Right lung (tissue), 5 donors: ENCODE data around the gene TMED10. TPM values are rescaled to one million over a fixed set of nuclear protein-coding genes. Genes with fewer than 3 reads are reported as not detected.
"Not testable (repeated sequence)": the region's sequence is repeated elsewhere in the genome, so short reads cannot be mapped to it uniquely, and the experiment has no call there.

ENCODE experiments used
- DNase-seq, 2 donors: peaks; one replicate each; pipeline ENCODE4 v3.0.0-alpha.2; 2013
- polyA plus RNA-seq, 5 donors: library from polyadenylated mRNA; unstranded; fragments of 120-200 nt; gene quantifications; one replicate each; pipeline versions ENCODE4 v1.2.1 to v1.2.3, GENCODE V29; 2013; ENCODE audit warnings: inconsistent platforms in 1 of 5, low replicate concordance in 1 of 5; ENCODE audit not compliant: insufficient read length in 5 of 5, insufficient read depth in 1 of 5

Gene TMED10
- polyA plus RNA-seq, 5 donors = 165 to 215 (median 199) TPM

DNA sequence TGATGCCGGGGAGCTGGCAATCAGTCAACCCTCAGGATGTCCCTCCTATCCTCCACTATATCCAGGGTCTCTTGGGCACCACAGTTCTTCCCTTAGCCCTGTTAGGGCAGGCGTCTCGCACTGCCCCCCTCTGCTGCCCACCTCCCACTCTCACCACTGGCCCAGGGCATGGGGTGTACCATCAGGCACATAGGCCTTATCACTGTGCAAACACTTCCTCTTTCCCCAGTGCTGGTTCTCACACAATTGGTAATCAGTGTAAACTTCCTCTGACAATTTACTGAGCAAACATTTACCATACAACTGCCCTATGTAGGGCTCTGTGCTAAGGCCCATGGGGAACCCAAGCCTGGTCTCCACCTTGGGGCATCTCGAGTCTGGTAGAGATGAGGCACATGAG lies 20.1 kb upstream of the TMED10 start:
- no peak for DNase-seq

DNA sequence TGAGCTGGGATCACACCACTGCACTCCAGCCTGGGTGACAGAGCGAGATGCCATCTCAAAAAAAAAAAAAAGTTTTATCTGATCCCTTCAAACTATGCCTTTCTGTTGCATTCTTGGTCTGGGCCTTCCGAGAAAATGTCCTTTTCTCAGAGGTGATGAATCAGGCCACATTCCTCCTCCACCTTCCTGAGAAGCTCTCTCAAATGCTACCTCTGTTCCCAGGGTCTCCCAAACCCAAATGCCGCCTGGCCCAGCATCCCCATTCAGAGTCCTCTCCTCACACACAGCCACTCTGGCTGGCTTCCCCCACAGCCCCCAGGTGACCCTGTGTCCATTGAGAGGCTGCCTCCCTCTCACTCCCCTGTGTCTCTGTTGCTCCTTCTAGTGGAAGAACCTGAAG lies 19.7 kb upstream of the TMED10 start:
- DNase-seq = no peak

GRCh38 chr14:75191100-75191499 lies 14.7 kb upstream of the TMED10 start:
- DNase-seq = no peak

DNA sequence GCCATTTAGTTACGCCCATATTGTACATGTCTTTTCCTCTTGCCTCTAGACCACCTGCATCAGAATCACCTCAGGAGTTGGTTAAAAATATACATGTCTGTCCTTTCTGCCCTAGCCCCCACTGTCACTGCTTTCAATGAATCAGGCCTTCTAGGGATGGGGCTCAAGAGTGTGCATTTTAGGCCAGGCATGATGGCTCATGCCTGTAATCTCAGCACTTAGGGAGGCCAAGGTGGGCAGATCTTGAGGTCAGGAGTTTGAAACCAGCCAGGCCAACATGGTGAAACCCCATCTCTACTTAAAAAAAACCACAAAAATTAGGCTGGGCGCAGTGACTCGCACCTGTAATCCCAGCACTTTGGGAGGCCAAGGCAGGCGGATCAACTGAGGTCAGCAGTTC lies 13.6 kb upstream of the TMED10 start:
- no peak for DNase-seq

GRCh38 chr14:75188520-75189268 lies 12.3 kb upstream of the TMED10 start:
- no peak for DNase-seq

DNA sequence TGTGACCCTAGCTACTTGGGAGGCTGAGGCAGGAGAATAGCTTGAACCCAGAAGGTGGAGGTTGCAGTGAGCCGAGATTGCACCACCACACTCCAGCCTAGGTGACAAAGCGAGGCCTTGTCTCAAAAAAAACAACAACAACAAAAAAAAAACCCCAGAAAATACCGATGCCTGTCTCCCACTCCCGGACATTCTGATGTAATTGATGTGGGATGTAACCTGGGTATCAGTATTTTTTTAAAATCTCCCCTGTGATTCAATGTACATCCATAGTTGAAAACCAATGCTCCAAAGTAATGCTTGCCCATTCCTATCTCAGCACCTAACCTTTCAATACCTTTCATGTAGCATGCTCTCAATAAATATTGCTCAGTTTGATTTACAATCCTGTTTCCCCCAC lies 11.7 kb upstream of the TMED10 start:
- DNase-seq = no peak

- DNase-seq = no peak
Measured at GRCh38 chr14:75186953-75187352, 10.5 kb upstream of the TMED10 start.

- no peak for DNase-seq
Measured at GRCh38 chr14:75185251-75186040, 9.0 kb upstream of the TMED10 start.

DNA sequence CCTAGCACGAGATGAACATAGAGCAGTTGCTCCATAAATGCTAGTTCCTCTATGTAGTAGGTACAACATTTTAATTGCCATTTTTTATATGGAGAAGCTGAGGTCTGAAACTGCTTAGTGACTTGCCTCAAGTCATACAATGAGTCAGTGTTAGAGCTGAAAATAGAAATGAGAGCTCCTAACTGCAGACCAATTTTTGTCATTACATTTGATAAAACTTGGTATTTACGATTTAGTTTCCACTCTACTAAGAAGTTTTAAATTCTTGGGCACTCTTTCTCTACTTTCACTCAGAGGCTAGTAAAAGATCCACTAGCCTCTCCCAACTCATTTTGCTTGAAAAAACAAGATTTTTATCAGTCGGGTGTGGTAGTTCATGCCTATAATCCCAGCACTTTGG lies 8.1 kb upstream of the TMED10 start:
- no peak for DNase-seq

GRCh38 chr14:75184039-75184438 lies 7.6 kb upstream of the TMED10 start:
- no peak for DNase-seq

- no peak for DNase-seq
Measured at GRCh38 chr14:75183225-75183624, 6.8 kb upstream of the TMED10 start.

- peak; percentile 64 to 65 for DNase-seq
Measured at GRCh38 chr14:75182821-75183220, 6.4 kb upstream of the TMED10 start.

DNA sequence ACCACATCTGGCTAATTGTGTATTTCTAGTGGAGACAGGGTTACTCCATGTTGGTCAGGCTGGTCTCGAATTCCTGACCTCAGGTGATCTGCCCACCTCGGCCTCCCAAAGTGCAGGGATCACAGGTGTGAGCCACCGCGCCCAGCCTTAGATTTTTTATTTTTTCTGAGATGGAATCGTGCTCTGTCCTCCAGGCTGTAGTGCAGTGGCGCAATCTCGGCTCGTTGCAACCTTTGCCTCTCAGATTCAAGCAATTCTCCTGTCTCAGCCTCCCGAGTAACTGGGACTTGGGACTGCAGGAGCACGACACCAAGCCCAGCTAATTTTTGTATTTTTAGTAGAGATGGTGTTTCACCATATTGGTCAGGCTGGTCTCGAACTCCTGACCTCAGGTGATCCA lies 5.8 kb upstream of the TMED10 start:
- DNase-seq = not testable (repeated sequence)

DNA sequence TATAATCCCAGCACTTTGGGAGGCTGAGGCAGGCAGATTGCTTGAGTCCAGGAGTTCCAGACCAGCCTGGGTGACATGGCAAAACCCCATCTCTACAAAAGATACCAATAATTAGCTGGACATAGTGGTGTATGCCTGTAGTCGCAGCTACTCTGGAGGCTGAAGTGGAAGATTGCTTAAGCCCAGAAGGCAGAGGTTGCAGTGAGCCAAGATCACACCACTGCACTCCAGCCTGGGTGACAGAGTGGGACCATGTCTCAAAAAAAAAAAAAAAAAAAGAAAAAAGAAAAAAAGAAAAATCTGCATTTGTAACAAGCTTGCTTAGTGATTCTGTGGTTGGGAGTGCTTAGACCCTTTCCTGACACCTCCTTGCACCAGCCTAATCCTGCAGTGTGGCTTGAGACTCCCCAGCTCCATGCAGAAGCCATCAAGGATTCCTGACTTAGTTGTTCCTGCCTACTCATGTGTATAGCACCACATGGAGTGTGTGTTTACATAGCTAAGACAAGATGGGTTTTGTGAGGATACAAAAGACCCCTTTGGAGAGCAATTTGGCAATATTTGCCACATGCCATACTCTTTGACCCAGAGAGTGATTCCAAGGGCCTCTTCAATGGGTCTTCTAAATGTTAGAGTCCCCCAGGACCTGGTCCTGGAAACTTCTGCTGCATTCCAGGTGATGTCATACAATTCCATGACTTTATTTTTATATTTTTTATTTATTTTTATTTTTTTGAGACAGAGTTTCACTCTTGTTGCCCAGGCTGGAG lies 5.1 kb upstream of the TMED10 start:
- no peak for DNase-seq

DNA sequence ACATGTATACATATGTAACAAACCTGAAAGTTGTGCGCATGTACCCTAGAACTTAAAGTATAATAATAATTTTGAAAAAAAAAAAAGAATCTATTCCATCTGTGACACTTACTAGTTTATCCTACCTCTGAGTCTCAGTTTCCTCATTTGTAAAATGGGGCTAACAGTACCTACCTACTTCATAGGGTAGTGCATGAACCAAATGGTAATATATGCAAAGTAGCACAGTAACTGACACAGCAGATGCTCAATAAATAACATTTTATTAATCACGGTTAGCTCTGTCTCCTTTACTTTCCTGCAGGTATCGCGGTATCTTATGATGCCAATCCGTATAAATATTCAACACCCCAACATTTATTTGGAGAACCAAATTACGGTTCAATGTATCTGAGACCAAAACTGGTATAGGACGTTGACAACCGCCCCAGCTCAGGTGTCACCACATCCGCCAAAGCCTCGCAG lies 703 bp downstream of the TMED10 start:
- no peak for DNase-seq

DNA sequence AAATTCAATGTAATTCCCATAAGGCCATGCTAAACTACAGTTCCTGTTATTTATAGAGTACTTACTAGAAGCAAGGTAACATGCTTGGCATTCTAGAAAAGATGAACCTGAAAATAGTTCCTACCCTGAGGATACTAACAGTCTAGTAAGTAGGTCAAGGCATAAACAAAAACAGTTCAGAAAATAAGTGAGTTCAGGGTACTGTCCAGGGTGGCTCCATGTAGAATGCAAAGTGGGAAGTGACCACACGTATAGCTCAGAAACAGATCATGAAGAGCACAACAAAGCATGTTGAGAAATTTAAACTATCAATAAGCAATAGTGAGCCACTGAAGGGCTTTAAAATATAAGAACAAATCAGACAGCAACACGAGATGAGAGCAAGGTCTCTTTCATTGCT lies 2.3 kb downstream of the TMED10 start:
- no peak for DNase-seq

- no peak for DNase-seq
Measured at GRCh38 chr14:75170772-75171171, 5.6 kb downstream of the TMED10 start.

GRCh38 chr14:75168586-75169335 lies 7.7 kb downstream of the TMED10 start:
- DNase-seq = no peak

GRCh38 chr14:75167325-75167724 lies 9.1 kb downstream of the TMED10 start:
- DNase-seq = no peak

DNA sequence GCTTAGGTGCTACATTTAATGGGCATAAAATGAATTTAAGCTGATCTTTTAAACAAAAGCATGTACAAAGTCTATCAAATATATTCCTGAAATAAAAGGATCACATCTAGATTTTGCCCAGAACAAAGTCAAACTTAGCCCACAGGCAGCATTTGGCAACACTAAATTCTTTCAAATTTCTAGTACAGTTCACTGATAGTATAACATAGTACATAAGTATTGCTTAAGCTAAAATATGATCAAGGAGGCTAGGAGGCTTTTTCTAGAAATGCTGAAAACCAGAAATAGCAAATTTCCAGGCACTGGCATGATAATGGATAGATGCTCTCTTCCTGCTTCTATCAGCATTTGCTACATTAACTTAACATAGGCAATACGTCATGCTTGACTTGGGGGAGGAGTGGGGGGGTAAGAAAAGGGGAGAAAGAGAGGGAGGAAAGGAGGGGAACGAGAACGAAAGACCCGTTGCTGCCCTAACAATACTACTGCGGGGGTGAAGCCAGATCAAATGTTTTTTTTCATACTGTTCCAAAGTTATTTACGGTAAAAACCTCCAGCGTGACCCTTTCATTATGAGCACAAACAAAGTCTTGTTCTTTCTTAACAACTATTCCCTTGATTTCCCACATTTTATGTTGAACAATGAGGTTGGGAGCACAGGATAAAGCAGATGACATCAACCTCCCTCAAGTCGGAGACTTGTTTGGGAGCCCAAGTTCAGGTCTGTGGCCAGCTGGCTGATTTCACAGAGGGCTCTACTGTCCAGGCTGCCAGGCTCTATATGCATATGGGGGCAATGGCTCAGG lies 10.6 kb downstream of the TMED10 start:
- no peak for DNase-seq

DNA sequence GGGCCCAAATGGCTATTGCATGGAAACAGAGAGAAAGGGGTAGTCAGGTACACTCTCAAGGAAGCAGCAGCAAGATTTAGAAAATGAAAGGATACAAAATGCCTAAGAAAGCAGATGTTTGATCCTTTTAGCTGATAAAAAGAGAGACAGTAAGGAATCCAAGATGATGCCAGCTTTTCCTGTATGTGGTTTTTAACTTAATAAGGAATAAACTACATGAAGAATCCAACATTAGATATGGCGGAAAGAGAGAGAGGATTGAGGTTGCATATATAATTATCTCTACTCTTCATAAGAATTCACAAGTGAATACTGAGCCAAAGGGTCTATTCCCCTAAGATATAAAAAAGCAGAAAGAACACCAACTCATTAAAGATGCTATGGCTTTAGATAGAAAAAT lies 11.6 kb downstream of the TMED10 start:
- no peak for DNase-seq
